Mammary microvascular endothelial cell (primary cell): ENCODE measurements around the gene TRIM77. TPM values are rescaled to one million over a fixed set of nuclear protein-coding genes. Genes with fewer than 3 reads are reported as not detected.

Source experiments
- total RNA-seq: library from RNA; depleted of rRNA; stranded (reverse); fragments of >200 nt; gene quantifications from 2 replicates; pipeline ENCODE4 v1.2.3, GENCODE V29; 2015

Gene TRIM77, protein sequence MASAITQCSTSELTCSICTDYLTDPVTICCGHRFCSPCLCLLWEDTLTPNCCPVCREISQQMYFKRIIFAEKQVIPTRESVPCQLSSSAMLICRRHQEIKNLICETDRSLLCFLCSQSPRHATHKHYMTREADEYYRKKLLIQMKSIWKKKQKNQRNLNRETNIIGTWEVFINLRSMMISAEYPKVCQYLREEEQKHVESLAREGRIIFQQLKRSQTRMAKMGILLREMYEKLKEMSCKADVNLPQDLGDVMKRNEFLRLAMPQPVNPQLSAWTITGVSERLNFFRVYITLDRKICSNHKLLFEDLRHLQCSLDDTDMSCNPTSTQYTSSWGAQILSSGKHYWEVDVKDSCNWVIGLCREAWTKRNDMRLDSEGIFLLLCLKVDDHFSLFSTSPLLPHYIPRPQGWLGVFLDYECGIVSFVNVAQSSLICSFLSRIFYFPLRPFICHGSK
- not detected in 2 replicates for total RNA-seq

DNA sequence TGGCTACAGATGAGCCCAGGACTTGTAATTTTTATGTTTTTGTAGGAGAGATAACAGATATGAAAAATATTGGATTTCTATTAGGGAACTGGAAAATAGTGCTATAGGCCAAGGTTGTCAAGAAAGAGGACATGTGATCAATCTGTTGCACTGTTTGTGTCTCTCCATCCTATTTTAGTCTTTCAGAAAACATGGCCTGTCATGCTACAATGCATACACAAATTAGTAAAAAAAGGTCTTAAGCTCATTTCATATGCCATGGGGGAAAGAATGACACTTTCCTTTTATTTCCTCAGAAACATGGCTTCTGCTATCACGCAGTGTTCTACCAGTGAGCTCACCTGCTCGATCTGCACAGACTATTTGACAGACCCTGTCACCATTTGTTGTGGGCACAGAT, at the start of gene TRIM77:
Gene TRIM77, plus strand, starts transcription at position 301 of the 400 bp plus-strand sequence. Its CDS starts 0 bp downstream, at position 301.

Other genes starting within 250 kb of the TRIM77 start
- gene NOX4, start 218.9 kb upstream of the TRIM77 start, total RNA-seq, result 18.7 and 31.4 TPM in 2 replicates
- not detected in 2 replicates for gene TRIM49, start 98.3 kb downstream of the TRIM77 start, total RNA-seq
- gene TRIM64B, start 168.2 kb downstream of the TRIM77 start, total RNA-seq, result not detected in 2 replicates
- not detected in 2 replicates for gene TRIM49D1, start 211.9 kb downstream of the TRIM77 start, total RNA-seq
- gene TRIM49D2, start 213.8 kb downstream of the TRIM77 start, total RNA-seq, result not detected in 2 replicates